PC-9 (cell line): ENCODE measurements around the gene MTREX.

Source experiments
- EZH2 ChIP-seq: fragments of 200-600 bp; sonication (generic); IDR thresholded peaks from 2 replicates; pipeline ENCODE4 v1.8.0; 2017; ENCODE audit warnings: antibody characterized with exemption, low read depth
- TF ChIP-seq, protein P1 (sequence below): fragments of 200-600 bp; sonication (generic); conservative IDR thresholded peaks from 2 replicates; pipeline ENCODE4 v1.6.1; 2017; ENCODE audit warnings: mixed run types, antibody characterized with exemption, mild to moderate bottlenecking, moderate library complexity

DNA sequence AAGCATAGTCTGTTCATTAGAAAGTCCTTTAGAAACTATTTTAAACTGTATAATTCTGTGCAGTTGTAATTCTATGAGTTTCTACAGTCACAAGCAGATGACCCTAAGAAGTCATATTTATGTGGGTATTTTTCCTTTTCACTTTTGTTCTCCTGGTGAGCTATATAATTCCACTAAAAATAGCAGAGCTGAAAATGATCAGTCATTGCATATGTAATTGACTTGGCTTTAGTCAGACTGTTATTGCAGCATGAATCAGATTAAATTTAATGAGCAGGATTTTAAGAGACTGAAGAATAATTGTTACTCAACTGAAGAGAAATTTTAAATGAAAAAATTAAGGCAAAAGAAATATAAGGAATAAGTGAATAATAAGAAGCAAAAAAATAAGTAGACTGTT is 108.5 kb downstream of the MTREX start:
- TF ChIP-seq, protein P1, sequence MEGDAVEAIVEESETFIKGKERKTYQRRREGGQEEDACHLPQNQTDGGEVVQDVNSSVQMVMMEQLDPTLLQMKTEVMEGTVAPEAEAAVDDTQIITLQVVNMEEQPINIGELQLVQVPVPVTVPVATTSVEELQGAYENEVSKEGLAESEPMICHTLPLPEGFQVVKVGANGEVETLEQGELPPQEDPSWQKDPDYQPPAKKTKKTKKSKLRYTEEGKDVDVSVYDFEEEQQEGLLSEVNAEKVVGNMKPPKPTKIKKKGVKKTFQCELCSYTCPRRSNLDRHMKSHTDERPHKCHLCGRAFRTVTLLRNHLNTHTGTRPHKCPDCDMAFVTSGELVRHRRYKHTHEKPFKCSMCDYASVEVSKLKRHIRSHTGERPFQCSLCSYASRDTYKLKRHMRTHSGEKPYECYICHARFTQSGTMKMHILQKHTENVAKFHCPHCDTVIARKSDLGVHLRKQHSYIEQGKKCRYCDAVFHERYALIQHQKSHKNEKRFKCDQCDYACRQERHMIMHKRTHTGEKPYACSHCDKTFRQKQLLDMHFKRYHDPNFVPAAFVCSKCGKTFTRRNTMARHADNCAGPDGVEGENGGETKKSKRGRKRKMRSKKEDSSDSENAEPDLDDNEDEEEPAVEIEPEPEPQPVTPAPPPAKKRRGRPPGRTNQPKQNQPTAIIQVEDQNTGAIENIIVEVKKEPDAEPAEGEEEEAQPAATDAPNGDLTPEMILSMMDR, result no peak
- no peak for TF ChIP-seq EZH2
